Stimulated activated CD4-positive, alpha-beta T cell treated with anti-CD3 and anti-CD28 coated beads, TNF-alpha, amount 100 ng/mL, for 48 hours (primary cell): ENCODE data around the gene FRRS1L.

Source experiments
- DNase-seq, 3 donors: peaks; one replicate each; pipeline ENCODE4 v3.0.0-alpha.2; 2020; ENCODE audit warnings: low read depth in 3 of 3

Gene FRRS1L, protein sequence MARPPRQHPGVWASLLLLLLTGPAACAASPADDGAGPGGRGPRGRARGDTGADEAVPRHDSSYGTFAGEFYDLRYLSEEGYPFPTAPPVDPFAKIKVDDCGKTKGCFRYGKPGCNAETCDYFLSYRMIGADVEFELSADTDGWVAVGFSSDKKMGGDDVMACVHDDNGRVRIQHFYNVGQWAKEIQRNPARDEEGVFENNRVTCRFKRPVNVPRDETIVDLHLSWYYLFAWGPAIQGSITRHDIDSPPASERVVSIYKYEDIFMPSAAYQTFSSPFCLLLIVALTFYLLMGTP

DNA sequence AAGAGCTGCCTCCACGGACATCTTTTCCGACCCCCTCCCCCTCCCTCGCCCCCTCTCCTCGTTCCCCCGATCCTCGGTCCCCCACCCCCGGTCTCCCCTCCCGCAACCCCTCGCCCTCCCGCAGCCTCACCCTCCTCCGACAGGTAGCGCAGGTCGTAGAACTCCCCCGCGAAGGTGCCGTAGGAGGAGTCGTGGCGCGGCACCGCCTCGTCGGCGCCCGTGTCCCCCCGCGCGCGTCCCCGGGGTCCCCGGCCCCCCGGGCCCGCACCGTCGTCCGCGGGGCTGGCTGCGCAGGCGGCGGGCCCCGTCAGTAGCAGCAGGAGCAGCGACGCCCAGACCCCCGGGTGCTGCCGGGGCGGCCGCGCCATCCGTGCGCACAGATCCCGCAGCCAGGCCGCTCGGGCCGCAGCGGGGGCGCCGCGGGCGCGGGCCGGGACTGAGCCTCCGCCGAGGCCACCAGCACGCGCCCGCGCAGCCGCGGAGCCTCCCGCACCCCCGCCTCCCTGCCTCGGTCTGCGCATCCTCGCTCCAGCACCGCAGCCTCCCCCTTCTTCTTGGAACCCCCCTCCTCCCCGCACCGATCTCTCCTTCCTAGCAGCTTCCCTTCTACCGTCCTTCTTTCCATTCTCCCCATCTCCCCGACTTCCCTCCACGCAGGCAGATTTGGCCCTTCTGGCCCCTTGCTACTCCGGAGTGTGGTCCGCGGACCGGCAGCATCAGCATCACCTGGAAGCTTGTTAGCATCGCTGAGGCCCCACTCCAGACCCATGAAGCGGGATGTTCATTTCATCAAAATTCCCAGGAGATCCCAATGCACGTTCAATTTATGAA lies at the start of gene FRRS1L:
FRRS1L (minus strand) TSS at position 479 of the 831 bp plus-strand sequence; CDS start at position 368, 111 bp downstream.
- no peak for DNase-seq

DNA sequence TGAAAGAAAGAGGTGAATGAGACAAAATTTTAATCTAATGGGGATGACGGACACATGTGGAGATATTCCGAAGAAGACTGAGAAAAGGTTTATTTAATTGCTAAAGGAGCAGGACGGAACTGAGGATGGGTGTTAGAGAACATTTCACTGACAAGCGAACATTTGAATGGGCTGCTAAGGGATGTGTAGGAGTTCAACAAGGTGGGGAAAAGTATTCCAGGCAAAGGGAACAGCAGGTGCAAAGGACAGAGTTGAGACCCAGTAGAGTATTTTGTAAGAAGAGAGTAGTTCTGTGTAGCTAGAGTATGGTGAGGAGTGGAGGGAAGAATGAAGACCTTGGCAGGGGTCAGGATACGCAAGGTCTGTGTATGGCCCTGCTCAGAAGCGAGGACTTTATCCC lies 47.4 kb upstream of the FRRS1L start:
- DNase-seq = no peak

DNA sequence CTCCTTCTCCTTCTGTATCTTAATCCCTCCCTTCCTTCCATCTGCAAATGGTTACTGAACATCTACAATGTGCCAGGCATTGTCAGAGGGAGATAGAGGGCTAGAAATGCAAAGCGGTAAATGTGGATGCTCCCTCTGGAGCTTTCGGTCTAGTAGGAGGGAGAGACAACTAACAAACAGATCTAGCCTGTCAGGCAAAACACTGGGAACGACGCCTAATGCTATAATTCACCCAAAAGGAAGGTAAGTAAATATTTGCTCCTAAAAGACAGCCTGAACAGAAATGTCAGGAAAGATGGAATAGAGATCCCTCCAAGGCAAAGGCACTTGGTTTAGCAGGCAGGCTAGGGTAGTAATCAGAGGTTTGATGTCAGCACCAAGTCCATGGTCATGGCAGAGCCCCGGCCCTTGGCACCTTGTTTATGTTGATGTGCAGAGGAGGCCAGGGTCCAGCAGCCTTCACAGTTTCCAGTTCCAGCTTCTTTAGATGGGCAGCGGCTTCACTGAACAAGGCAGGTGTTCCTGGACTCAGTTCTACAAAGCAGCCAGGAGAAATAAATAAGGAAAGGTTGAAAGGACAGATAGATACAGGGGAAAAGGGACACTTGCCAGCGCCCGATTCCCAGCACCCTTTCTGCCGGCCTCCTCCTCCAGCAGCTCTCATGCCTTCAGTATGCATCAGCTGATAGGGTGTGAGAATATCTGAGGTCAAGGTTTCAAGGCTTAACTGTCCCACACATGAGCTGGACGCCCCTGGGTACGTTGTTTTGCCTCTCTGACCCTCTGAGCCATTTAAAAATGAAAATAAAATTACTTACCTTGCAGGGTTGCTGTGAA lies 46.5 kb upstream of the FRRS1L start:
- no peak for DNase-seq

DNA sequence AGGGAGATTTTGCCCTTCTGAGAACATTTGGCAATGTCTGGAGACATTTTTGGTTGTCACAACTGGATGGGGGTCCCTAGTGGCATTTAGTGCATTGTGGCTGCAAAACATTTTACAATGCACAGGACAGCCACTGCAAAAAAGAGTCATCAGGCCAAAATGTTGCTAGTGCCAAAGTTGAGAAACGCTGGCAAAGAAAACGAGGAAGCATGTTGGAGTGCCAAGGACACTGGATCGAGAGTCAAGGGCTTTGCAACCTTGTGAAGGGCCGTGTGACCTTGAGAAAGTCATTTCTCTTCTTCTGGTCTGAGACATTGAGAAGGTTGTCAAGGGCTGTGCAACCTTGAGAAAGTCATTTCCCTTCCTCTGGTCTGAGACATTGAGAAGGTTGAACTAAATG lies 45.7 kb upstream of the FRRS1L start:
- no peak for DNase-seq

DNA sequence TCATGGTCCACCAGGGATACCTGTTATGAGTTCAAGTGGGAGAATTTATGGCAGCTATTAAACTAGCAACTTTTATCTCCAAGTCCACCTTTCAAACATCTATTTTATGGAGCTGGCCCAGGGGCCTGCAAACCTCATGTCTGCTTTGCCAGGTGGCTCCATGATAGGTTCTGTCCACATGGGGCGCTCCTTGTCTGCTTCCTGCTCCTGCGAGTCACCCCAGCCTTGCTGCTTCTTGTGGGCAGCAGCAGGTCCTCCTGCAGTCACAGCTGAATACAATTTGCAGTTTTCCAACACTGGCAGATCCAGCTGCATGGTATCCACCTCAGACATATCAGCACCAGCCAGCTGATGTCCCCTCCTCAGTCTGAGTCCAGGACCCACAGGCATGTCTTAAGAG lies 39.6 kb upstream of the FRRS1L start:
- no peak for DNase-seq

DNA sequence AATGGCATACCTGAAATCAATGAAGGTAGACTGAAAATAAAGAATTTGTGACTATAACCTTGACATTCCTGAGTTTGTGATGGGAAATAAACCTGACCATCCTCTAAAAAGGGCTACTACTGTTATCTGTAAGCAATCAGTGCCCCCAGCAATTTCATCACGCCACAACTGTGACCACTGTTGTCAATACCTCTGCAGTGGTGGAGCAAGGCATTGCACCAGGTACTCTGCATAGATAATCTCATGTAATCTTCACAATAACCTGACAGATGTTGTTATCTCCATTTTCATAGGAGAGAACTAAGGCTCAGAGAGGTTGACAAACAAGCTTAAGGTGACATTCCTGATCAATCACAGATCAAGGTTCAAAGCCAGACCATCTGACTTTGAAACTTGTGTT lies 38.5 kb upstream of the FRRS1L start:
- no peak for DNase-seq

DNA sequence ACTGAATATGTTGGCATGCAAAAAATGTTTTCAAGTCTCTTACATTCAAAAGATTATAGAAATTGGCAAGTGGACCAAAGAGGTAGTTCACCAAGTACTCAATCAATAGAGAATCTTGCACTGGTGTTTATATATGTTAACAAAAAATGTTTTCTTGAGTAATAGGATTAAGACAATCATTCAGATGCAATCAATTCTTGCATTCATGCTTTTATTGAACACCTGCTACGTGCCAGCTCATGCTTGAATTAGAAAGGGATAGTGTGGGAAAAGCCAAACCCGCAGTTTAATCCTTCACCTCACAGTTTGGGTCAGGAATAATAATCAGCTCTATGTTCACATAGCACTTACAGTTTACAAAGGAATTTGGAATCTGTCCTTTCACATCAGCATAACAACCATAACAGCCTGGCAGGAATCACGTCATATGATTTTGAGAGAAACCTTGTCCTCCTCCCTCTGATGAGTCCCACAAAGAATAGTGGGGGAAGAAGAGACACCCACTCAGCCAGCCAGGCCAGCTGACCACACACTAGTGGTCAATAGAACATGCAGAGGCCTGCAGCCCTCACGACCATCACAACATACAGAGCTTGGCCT lies 36.8 kb upstream of the FRRS1L start:
- DNase-seq = no peak

DNA sequence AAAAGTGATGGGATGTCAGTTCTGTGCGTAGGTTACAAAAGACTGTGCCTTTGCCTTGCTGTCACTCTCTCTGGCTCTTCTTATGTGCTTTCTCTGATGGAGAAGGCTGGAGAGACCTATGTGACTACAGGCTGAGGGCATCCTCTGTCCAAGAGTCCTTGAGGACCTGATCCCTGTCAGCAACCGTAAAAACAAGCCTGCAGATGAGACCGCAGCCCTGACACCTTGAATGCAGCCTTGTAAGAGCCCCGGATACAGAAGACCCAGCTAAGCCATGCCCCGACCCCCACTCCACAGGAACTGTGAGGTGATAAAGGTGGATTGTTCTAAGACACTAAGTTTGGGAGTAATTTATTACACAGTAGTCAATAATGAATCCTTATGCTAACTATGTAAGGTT lies 32.6 kb upstream of the FRRS1L start:
- no peak for DNase-seq

DNA sequence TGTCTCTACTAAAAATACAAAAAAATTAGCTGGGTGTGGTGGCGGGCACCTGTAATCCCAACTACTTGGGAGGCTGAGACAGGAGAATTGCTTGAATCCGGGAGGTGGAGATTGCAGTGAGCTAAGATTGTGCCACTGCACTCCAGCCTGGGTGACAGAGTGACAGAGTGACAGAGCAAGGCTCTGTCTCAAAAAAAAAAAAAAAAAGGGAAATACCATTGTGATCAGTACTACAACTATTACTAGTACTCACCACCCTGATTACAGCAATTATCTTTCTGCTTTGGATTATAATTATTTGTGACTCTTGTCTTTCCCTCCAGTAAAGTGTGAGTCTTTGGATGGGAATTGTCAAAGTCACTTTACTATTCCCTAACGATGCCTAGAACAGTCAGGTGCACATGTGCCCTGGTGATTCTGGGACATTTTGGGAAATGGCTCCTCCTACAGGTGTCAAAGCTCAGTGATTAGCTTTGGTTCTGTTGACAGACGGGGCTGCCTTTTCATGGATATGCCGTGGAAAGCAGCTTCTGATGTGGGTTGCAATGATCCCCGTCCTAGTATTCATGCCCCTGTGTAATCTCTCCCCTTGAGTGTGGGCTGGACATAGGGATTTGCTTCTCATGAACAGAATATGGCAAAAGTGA lies 31.8 kb upstream of the FRRS1L start:
- no peak for DNase-seq

DNA sequence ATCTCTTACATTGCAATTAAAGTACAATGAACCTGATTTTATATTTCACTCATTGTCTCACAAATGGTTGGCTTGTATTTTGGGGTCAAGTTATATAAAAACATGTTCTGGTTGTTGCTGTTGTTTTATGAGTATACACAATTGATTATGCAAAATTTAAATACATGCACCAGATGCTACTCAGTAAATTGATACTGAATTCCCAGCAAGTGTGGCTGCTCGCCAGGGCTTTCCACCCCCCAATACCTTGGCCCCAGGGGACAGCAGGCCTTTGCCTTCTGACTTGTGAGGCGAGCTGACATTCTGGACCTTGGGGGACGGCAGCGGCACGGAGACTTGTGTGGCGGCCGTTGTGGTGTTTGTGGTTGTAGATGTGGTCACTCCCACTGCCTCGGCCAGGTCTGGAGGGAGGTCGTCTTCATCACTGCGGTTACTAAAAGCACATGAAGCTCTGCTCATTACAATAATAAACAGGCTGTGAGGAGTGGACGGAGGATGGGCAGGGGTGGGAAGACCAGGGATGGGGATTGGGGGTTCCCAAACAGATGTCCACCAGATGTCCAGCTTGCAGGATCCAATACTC lies 27.0 kb upstream of the FRRS1L start:
- no peak for DNase-seq

DNA sequence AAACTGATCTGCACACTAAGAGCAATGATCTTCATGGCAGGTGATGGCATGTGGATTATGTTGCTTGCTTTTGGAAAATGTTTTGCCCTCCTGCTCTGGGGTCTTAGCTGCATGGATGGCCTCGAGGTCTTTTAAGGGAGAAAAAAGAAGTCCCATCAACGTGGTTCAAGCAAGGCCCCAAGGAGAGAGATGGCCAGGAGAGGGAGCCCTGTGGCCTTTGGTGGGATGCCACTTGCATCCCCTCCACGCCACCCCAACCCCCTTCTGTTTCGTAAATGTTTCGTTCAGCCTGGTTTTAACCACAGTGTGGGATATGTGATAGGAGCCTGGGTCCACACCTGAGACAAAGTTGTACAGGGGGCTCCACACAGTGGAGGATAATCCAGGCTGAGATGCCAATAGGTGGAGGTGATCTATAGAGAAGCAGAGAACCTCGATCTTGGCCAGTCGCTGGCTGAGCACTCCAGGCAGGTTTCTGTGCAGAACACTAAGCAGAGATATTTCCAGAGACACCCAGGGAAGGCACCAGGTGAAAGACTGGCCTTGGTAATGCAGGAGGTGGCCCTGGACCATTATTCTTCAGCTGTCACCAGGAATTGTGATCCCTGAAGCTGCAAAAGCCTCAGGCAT lies 25.8 kb upstream of the FRRS1L start:
- DNase-seq = no peak

DNA sequence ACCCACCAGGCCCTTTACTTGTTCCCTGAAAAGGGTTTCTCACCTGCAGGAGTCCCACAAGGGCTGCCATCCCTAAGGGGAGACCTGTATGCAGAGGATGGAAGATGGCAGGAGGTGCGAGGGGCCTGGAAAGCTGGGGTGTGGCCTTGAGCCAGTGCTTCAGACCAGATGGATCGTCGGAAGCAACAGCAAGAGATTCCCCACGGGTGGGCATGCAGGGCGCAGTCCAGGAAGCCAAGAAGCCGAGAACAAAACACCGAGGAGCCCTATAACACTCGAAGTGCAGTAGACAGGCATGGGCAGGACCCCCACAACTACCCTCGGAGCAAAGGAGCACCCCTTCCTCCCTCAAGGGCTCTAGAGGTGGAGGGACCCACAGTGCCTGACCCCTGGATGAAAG lies 24.7 kb upstream of the FRRS1L start:
- no peak for DNase-seq

DNA sequence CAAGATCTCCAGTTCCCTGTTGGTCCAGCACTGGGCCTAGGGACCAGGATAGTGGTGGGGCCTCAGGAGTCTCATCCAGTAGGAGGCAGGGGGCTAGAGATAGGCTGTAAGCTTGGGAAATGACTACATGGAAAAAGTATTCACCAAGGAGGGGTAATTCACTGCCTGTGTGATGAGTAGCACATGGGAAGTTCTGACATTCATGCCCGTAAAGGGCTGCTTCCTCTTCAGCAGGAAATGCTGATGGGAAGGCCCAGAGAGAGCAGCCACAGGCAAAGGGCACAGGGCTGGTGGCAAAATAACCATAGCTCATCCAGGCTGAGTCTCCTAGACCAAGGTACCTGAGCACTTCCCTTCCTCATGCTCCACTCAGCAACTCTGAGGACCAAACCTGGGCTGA lies 23.1 kb upstream of the FRRS1L start:
- no peak for DNase-seq

DNA sequence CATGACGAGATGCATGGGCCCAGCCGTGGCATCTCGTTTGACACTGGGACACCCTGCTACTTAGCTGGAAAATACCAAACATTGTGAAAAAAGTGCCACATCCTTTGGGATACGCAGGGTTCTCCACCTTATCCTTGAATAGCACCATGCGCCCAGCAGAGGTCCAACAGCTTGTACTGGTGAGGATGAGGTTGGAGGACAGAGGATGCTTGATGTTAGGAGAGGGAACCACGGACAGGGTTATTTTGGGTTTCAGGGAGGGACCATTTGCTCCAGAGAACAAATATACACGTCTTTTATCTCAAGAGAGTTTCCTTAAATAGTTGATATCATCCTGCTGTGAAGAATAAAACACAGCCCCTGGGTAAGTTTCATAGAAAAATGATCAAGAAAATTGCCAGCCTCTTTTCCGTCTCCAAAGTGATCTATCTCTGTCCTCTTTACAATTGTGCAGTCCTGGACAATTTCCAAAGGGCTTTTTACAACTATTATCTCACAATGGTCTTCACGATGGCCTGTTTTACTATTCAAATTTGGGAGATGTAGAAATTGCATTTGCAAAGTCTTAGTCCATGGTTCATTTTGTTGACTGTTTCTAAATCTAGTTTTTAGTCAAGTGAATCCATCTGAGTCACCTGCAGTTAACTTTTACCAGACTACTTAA lies 19.9 kb upstream of the FRRS1L start:
- DNase-seq = no peak

DNA sequence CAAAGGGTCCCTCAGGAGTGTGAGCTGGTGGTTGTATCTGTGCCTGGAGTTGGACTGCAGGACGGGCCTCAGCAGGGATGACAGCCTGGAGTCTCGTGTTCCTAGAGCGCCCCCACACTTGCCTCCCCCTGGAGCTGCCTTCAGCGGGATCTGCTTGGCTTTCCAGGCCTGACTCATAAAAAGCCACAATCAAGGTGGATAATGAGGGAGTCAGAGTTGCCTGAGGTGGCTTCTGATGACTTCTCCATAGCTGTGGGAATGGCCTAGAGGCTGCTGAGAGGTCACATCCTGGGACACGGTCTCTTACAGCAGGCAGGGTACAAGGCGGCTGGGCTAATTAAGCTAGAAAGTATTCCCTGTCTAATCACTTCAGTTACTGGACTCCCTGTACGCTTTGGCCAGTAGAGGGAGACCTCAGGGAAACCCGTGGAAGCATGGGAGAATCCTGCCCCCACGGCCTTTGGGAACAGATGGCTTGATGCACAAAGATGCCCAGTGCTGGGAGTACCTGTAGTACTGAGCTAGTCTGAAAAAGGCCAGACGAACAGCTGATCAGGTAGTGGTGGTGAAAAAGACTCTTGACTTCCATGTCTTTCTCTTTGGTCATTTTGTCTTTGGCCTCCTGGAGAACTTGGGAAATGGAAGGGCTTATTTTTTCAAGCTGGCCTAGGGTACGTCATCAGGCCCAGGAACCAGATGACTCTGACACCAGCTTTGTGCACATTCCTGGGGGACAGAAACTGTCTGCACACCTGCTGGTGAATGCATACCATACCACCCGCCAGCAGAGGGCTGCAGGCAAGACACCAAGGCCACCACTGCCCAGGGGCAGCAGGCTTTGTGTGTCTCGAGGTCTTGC lies 16.1 kb upstream of the FRRS1L start:
- DNase-seq = no peak

DNA sequence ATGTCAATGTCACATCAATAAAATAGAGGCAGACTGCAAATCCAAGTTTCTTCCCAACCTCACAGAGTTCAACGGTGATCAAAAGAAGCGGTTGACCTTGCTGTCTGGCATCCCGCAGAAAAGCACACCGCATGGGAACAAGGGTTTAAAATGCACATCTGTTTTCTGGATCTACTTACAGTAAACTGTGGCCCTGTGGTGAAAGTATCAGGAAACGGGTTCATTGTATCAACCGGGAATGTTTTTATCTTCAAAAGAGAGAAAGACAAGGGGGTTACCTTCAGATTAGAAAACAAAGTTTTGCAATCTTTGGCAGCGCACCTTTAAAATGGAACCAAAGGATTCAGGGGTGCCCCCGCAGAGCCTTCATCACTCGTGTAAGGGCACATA lies 15.5 kb upstream of the FRRS1L start:
- no peak for DNase-seq

DNA sequence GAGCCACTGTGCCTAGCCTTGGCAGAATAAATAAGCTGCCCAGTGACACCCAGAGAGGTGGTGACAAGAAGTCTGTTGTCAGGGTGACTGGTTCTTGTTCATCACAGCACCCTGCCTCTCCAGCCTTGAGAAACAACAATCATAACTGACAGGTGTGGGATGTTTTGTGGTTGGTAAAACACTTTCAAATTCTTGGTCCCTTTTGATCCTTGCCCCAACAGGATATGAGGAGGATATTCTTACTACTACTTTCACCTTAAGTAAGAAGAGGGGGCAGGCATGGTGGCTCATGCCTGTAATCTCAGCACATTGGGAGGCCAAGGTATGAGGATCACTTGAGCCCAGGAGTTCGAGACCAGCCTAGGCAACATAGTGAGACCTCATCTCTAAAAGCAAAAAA lies 14.2 kb upstream of the FRRS1L start:
- peak; percentile 15 to 38 (median 26) for DNase-seq

DNA sequence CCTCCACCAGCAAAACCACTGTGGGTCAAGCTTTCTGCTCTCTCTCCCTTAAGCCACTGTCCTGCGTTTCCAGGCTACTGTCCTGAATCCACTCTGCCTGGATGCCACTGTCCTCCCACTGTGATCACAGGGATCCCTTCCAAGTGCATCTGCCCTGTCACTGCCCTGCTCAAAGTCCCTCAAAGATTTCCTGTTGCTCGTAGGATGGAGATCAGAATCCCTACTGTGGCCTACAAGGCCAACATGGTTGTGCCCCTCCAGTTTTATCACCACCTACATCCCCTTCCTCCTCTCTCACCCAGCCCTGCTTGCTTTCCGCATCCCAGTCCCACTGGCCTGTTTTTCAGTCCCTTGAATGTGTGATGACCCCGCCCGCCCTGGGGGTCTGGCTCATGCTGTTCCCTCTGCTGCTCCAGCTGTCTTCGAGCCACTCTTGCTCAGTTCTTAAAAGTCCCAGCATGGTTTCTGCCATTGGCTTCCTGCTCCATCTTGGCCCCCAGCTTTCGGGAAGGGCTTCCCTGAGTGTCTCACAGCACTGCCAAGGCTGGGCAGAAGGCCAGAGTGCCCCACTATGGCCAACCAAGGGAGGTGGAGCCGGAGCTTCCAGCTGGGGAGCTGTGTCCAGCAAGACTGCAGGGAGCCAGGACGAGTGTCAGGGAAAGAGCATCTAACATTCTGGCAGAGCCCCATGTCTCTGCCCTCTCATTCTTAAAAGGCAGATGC lies 12.9 kb upstream of the FRRS1L start:
- no peak for DNase-seq
